HG03469 (cell line): Measurements from ENCODE around the gene TSPAN32.

Source experiments
- ATAC-seq: cut with Tn5 transposase; IDR thresholded peaks from one replicate; pipeline ENCODE4 v1.9.1; 2021; ENCODE audit warnings: mild to moderate bottlenecking, moderate library complexity, moderate number of reproducible peaks; ENCODE audit not compliant: unreplicated experiment

Gene TSPAN32

DNA sequence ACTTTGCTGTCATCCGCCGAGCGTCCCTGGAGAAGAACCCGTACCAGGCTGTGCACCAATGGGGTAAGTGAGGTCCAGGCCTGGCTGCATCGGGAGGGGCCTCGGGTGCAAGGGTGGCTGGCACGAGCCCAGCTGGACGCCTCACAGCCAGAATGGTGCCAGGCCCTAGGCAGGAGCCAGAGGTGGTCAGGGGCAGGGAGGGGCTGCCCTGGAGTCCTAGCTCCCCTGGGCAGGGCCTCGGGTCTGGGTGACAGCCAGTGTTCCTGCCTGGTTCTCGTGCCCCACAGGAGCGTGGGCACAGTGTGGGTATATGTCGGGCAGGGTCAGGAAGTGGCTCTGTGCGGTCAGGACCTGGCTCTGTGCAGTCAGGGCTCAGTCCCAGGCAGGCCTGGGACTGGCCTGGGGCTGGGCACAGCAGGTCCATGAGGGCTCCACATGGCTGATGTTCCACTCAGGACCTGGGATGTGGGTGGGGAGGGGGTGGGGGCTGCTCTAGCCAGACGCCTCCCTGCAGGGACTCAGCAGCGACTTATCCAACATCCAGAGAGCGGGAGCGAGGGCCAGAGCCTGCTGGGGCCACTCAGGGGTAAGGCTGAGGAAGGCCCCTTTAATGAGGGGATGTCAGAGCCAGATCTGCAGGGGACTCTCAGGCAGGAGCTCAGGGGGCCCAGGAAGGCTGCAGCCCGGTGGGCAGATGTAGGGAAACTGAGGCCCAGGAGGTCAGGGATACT is 1.2 kb downstream of the TSPAN32 start:
- no peak for ATAC-seq

DNA sequence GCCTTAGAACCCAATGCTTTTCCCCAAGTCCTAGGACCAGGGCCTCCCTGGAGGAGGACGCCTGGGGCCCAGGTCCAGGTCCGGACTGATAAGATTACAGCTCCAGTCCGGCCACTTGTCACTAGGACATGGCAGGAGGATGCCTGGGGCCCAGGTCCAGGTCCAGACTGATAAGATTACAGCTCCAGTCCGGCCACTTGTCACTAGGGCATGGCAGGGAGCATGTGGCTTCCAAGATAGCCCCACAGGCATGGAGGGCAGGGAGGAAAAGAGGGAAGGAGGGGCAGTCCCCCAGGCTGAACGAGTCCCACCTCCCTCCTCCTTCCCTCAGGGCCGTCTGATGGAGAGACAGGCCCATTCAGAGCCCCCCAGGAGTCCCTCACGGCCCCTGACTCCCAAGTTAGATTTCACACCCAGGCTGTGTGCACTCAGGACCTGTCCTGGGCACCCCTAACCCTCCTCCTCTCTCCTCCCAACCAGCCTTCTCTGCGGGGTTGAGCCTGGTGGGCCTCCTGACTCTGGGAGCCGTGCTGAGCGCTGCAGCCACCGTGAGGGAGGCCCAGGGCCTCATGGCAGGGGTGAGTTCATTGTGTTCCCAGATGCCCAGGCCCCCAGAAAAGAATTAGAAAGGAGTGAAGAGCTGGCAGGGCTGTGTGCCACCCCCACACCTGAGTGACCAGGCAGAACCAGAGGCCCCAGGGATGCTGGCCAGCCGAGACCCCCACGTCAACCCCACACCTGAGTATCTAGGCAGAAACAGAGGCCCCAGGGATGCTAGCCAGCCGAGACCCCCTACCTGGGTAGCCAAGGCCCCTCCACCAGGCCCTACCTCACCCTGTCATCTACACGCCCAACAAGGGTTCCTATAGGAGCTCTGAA is 2.1 kb downstream of the TSPAN32 start:
- ATAC-seq, result no peak

DNA sequence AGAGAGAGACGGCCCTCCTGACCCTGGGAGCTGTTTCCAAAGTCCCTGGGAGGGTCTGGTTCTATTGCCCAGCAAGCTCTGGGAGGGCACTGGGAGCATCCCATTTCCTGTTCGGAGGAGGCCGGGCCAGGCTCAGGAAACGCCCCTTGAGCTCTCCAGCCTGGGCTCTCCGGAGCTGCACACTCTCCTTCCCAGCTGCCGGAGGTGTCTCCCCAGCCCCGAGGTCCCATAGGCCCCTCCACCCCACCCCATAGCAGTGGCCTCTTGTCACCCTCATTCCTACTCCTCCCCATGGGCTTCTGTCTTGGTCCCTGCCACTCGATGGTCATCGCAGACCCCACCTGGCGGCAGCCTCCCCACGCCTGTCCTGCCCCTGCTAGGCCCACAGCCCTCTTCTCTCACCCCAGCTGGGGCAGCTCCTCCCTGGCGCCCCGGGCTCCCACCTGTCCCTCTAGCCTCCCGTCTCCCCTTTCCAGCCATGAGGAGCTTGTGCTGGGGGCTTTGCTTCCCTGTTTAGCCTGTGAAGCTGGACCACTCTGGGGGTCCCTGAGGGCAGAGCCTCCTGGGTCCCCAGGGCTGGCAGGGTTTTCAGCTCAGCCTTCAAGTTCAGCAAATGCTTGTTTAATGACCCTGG is 2.8 kb downstream of the TSPAN32 start:
- no peak for ATAC-seq

DNA sequence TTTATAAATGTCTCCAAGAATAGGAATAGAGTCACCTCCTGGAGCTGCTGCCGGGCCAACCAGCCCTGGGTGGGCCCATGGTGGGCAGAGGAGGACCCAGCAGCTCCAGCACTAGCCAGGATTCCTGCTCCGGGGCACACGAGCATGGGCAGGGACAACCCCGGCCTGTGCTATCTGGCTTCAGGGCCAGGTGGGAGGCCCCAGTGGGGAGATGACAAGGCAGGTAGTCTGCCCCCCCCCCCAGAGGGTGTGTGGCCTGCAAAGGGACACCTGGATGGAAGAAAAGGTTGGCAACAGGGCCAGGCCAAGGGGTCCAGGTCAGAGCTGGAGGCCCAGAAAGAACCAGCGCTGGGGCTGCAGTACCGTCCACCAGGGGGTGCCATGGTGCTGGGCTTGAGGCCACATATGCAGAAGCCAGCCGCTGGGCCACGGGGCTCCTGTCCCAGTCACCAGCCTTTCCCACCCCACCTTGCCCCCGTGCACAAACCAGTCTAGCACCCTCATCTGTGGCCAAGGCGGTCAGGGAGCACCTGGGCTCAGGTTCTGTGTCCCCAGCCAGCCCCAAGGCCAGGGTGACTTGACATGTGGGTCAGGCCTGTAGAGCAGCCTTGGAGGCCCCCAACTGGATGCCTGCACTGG is 3.4 kb downstream of the TSPAN32 start:
- ATAC-seq, result no peak

DNA sequence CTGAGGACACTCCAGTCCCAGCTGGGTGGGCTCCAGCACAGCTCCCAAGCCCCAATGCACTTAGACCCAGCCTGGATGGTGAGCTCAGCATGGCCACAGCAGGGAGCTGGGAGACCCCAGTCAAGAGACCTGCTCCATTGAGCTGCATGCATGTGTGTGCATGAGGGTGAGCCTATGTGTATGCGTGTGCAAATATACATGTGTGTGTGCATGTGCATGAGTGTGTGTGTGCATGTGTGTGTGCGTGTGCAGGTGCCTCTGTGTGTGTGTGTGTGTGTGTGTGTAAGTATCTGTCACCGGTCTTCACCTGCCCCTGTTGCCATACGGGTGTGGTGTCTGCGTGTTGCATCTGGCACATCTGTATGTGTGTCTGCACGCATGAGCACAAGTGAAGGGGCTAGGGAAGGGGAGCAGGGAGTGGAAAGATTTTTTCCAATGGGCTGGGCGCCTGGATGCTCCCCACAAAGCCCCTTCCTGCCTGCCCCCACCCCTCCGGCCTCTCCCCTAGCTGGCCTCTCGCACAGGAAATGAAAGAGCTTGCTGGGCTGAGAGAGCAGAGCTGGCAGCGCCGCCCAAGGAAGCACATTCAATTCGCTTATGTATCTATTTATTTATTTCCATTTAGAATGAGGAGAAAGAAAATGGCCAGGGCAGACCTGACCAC is 4.1 kb downstream of the TSPAN32 start:
- no peak for ATAC-seq

DNA sequence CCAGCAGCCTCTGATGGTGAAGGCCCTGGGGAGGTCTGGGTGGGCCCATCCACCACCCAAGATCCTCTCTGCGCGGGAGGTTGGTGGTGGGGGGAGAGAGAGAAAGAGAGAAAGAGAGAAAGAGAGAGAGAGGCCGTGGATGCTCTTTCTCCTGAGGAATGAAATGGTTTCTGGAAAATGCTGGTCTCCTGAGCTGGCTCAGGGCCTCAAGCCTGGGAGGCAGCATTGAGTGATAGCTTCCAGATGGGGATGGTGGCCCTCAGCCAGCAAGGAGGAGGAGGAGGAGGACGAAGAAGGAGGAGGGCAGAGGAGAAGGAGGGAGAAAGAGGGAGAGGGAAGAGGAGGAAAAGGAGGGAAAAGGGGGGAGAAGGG is 4.6 kb downstream of the TSPAN32 start:
- no peak for ATAC-seq

DNA sequence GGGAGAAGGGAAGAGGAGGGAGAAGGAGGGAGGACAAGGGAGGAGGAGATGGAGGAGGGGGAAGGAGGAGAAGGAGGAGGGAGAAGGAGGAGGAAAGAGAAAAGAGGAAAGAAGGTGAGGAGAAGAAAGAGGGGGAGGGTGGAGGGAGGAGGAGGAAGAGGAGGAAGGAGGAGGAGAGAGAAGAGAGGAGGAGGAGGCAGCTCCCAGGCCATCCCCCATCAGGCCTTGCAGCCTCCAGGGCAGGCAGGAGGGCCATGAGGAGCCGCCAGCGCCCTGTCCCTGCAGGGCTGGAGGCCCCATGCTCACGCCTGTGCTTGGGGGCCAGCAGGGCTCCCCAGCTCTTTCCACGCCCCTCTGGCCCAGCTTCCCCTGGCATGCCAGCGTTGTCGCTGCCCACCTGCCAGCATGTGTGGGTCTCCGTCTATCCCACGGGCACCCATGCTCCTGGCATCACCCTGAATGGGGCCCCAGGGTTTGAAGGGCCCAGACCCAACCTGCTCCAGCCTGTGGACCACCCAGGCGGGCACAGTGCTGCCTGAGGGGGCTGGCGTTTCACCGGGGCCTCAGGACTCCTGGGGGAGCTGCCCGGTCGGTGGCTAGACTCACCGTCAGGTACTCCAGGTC is 5.2 kb downstream of the TSPAN32 start:
- ATAC-seq, result no peak

DNA sequence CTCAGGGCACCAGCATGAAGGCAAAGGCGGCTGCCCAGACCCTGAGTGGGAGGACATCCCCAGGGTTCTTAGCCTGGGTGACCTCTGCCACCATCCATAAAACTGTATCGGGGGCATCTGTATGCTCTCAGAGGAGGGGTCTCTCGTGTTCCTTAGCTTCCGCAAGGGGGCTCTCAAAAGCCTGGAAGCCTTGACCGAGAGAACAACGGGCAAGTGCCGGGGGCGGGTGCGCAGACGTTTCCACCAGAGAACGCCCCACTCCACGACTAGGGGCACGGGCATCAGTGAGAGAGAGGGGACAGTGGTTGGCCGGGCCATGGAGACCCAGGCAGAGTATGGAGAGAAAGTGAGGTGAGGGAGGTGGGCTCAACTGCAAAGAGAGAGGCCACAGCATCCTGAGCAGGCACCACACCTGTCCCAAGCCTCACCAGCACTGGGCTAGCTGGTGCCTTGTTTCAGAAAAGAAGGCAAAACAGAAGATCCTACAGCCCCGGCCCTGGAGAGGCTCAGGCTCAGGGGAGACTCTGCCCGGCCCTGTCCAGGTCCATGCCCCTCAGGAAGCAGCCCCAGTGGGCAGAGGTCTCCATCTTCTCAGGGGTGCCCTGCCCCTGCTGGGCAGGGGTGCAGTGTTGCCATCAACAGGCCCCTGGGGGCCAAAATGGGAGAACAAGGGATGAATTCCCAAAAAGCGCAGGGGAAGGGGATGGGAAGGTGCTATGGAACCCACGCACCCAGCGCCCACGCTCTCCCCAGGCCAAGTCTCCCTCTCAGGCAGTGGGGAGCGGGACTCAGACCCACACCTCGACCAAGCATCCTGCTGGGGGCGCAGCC is 5.9 kb downstream of the TSPAN32 start:
- no peak for ATAC-seq

DNA sequence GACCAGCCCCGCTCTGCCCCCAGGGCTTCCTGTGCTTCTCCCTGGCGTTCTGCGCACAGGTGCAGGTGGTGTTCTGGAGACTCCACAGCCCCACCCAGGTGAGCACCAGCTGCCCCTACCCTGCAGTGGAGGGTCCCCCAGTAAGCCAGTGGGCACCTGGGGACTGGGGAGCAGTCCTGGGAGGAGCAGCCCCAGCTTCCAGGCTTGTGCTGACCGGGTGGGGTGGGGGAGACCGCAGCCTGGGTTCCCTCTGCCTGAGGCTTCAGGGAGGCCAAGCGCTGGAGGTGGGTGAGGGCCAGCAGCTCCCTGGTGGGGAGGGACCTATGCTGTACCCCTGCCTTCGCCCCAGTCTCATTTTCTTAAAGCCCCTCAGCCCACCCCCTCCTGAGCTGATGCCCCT is 6.9 kb downstream of the TSPAN32 start:
- ATAC-seq, result no peak

DNA sequence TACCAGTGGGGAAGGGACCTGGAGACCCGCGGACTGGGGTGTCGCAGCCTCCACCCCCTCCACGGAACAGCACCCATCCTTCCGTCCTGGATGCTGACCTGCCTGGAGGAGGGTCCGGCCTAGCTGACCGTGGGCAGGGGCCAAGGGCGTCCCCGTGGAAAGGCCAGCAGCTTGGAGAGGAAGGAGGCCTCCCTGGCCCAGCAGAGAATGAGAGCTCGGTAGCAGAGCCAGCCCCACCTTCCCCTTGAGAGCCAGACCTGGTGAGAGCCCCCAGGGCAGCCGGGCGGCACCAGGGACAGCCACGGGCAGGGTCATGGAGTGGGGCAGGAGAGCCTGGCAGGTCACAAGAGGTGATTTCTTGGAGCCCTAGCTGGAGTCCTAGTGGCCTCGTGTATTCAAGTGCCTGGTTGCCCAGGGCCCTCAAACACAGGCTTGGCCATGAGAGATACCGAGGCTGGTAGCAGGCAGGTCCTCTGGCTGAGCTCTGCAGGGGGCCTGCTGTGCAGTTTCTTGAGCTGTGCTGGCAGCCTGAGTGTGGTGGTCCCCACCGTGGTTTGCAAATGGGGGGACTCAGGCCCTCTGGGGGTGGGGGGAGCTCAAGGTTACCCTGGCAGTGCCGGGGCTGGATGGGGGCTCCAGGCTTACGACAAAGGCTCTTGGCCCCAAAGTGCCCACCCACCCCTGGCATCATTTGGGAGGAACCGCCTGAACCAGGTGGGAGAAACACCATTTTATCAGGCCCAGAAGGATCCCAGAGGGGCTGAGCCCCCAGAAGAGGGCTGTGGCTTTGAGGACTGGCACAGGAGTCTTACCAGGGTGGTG is 7.6 kb downstream of the TSPAN32 start:
- no peak for ATAC-seq

DNA sequence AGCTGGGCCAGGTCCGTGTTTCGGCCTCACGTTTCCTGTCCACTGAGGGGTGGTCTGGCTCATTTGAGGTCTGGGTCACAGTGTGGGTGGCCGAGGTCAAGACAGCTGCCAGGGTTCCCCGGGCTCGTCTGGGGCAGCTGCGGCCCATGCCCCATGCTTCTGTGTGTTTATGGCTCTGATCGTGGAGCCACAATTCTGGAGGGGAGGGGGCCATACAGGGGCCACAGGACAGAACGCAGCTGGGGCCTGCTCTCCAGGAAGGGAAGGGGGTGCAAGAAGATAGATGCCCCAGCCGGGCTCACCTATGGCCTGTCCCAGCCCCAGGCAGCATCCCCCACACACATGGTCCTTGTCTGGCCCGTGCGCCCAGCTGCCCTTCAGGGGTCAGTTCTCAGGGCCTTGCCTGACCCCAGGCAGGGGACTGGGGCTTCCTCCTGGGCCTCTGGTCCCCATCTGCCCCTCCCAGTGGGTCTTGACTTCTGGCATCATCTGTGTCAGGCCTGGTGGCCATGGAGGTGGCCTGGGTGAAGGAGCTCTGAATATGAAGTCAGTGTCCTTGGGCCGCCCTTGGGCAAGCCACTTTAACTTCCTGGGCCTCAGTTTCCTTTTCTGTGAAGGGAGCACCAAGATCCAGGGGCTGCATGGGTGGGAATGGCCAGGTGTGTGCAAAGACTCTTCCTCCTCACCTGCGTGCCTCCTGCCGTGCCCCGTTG is 8.4 kb downstream of the TSPAN32 start:
- ATAC-seq, result no peak

DNA sequence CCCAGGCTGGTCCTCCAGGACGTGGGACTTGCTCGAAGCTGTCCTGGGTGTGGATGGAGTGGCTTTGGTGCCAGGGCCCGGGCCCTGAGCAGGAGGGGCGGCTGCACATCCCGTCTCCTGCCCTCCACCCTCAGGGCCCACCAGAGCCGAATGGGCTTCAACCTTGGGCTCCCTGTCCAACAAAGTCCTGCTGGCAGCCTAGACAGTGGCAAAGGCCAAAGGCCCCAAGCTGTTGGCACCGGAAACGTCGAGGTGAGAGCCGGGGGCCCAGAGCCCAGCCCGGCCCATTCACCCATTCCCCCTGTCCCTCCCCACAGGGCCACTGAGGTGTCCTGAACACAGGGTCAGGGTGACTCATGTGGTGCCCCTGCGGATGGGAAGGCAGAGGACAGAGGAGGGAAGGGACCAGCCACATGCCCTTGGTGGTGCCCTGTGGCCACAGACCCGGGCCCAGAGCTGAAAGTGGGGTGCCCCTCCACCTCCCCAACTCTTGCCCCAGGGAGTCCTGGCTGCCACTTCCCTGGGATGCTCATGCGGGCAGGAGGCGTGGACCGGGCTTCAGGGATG is 9.1 kb downstream of the TSPAN32 start:
- no peak for ATAC-seq

DNA sequence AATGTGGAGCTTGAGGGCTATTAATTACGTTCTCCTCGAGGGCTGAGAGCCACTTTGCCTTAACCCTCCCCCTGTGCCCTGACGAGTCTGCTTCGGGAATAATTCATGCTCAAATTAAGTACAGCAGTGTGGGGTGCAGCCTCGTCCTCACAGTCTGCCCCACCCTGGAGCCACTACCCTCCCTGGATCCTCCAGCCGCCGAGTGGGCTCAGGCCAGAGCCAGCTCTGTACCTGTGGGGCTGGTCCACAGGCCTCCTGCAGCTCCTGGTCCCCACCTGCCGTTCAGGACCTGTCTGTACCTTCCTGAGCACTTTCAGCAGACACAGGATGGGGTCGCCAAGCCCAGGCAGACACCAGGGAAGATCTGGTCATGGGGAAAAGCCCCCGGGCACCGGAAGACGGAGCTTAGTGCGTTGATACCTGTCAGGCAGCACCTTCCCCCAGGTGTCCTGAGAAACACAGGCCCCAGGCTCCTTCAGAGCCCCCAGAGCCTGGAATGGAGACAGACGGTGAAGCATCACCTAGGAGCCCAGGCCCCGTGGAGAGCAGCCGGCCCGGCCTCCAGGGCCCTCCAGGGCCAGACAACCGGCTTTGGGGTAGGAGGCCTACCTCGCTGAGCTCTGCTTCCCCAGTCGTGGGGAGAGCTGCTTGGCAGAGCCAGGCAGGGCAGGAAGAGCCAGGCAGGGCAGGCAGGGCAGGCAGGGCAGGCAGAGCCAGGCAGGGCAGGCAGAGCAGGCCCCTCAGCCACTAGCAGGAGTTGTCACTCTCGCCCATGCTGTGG is 9.7 kb downstream of the TSPAN32 start:
- ATAC-seq, result no peak

DNA sequence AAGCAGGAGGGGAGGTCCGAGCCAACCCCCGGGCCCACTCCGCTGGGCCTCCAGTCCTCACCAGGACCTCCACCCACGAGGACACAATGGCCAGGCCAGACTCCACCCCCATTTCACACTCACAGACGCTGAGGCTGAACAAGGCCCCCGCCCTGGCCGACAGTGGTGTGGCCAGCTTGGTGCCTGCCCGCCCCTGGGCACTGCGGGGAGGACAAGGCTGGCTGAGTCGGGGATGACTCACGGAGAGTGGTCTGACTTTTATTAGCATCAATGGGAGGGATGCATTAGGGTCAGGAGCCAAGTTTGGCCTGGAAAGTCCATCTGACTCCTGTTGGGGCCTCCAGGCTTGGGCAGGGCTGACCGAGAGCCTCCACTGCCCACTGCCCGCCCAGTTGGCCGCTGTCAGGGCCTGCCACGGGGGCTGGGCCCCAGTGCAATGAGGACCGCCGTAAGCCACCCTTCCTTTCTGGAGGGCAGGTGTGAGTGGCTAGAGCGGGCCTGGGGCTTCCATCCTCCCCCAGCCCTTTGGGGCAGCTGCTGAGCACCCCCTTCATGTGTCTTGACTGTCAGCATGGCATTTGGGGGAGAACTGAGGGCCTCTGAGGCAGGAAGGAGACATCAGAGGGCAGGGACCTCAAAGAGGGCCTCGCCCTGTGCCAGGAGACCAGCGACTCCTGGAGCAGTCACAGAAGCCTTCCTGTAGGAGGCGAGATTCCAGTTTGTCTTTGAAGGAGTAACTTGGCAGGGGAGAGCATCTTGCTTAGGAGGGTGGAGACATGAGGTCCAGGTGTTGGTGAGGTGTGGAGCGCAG is 10.6 kb downstream of the TSPAN32 start:
- ATAC-seq, result no peak

DNA sequence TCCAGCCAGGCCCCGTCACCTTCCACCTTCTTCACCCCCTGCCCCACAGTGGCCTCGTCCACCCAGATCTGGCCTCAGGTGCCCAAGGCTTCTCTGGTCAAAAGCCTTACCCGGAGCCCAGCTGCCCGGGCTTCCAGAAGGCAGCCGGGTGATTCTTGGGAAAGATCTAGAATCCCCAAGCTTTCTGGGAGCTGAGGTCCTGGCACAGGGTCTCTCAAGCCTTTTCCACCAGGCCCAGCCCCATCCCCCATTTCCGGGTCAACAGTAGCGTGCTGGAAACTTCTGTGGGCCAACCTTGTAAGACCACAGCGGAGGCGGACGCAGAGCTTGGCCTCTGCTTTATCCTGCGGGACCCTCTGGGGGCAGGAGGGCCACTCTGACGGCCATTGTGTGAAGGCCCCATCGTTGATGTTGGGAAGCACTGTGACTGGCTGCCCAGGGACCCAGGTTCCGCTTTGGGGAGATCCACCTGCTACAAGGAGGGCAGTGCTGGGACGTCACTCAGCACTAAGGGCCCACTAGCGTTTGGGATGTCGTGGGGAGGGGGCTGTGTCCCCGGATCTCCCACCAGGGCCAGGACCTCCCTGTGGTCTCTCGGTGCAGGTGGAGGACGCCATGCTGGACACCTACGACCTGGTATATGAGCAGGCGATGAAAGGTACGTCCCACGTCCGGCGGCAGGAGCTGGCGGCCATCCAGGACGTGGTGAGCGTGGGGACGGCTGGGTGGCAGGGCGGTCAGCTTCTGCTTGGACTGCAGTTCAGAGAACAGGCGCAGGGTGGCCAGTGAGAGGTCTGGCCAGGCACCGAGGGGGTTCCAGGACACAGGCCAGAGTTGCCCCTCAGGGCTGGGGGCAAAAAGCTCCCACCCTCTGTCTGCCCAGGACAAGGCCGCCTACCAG is 11.5 kb downstream of the TSPAN32 start:
- ATAC-seq, result no peak
